Measurements from ENCODE around the gene SYT1.

SYT1 gene

GRCh38 chr12:79453820-79454219 lies 589.2 kb downstream of the SYT1 start:
- in situ Hi-C loops (cut with HindIII; ENCODE audit: low pct_ligation_motif_present, low pct_unique_long_range_greater_than_20kb, low sequenced_read_pairs): no loop called here
- DNase-seq: peak; percentile 33

- in situ Hi-C loops (cut with HindIII; ENCODE audit: low pct_ligation_motif_present, low pct_unique_long_range_greater_than_20kb, low sequenced_read_pairs): no loop called here
- DNase-seq: peak; percentile 69
Observed at GRCh38 chr12:79454338-79454843, 589.8 kb downstream of the SYT1 start.

GRCh38 chr12:79455286-79455685 lies 590.7 kb downstream of the SYT1 start:
- in situ Hi-C loops (cut with HindIII; ENCODE audit: low pct_ligation_motif_present, low pct_unique_long_range_greater_than_20kb, low sequenced_read_pairs): no loop called here
- no peak for DNase-seq

GRCh38 chr12:79482323-79482722 lies 617.7 kb downstream of the SYT1 start:
- in situ Hi-C loops (cut with HindIII; ENCODE audit: low pct_ligation_motif_present, low pct_unique_long_range_greater_than_20kb, low sequenced_read_pairs): no loop called here
- no peak for DNase-seq

- DNase-seq: no peak
- in situ Hi-C loops (cut with HindIII; ENCODE audit: low pct_ligation_motif_present, low pct_unique_long_range_greater_than_20kb, low sequenced_read_pairs): no loop called here
Observed at GRCh38 chr12:79482921-79483320, 618.3 kb downstream of the SYT1 start.

- in situ Hi-C loops (cut with HindIII; ENCODE audit: low pct_ligation_motif_present, low pct_unique_long_range_greater_than_20kb, low sequenced_read_pairs): no loop called here
- DNase-seq: no peak
Observed at GRCh38 chr12:79486154-79486553, 621.6 kb downstream of the SYT1 start.

- no peak for DNase-seq
- in situ Hi-C loops (cut with HindIII; ENCODE audit: low pct_ligation_motif_present, low pct_unique_long_range_greater_than_20kb, low sequenced_read_pairs): no loop called here
Observed at GRCh38 chr12:79487386-79488110, 623.0 kb downstream of the SYT1 start.
